Fibroblast of gingiva (primary cell): ENCODE measurements around the gene NT5DC2.

Experiments
- DNase-seq: peaks from one replicate; pipeline ENCODE4 v3.0.0-alpha.2; 2011; ENCODE audit warnings: low read depth

The NT5DC2 gene

DNA sequence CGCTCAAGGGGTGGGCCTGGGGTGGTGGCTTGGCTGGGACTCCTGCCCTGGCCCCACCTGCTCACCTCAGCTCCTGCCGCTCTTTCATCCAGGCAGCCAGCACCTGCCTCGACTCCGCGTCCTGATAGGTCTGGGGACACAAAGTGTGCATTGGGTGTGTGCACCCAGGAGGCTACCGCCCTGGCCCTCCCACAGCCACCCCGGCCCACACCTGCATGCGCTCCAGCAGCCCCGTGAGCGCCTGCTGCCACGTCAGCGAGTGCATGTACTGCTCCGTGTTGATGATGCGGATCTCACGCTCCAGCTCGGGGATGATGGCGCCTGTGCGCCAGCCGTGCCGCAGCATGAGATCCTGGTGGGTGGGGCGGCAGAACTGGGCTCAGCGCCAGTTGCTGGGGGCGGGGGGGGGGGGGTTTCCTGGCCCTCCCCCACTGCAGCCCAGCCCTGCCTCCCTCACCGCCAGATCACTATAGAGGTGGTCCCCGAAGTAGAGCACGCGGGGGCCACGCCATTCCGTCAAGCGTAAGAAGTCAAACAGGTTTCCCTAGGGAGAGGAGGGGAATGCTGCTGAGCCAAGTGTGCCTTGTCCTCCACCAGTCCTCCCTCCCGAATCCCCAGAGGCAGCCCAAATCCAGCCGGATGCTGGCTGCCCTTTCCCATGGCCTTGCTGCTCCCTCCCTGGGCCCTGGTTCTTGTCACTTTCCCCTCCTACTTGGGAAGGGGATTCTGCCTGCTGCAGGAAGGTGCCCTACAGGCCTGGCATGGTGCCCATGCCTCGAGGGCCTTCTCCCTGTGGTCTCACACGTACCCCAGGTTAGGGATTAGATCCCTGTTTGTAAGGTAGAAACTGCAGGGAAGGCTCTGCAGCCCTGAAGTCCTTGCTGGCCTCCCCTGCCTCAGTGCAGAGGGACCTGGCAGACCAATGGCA lies 8.6 kb downstream of the NT5DC2 start:
- DNase-seq: no peak

GRCh38 chr3:52524258-52524751 lies 9.4 kb downstream of the NT5DC2 start:
- no peak for DNase-seq

DNA sequence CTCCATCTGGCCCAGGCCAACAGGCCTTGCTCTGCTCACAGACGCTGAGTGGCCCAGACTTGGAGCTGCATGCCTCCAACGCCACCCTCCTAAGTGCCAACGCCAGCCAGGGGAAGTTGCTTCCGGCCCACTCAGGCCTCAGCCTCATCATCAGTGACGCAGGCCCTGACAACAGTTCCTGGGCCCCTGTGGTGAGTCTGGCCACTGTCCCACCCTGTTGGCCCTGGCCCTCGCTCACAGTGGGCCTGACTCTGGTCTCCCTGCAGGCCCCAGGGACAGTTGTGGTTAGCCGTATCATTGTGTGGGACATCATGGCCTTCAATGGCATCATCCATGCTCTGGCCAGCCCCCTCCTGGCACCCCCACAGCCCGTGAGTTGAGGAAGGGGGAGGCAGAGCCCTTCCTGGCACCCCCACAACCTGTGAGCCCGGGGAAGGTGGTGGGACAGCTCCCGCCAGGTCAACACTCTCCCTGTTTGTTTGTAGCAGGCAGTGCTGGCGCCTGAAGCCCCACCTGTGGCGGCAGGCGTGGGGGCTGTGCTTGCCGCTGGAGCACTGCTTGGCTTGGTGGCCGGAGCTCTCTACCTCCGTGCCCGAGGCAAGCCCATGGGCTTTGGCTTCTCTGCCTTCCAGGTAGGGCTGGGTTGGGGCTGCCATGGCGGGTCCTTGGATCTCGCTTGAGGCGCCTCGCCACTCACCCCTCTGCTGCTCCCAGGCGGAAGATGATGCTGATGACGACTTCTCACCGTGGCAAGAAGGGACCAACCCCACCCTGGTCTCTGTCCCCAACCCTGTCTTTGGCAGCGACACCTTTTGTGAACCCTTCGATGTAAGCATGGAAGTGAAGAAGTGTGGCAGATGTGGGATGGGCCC lies 10.0 kb downstream of the NT5DC2 start:
- no peak for DNase-seq

- DNase-seq: no peak
Measured at GRCh38 chr3:52522651-52523251, 10.9 kb downstream of the NT5DC2 start.

- DNase-seq: no peak
Measured at GRCh38 chr3:52521881-52522650, 11.6 kb downstream of the NT5DC2 start.

GRCh38 chr3:52521488-52521824 lies 12.2 kb downstream of the NT5DC2 start:
- no peak for DNase-seq

DNA sequence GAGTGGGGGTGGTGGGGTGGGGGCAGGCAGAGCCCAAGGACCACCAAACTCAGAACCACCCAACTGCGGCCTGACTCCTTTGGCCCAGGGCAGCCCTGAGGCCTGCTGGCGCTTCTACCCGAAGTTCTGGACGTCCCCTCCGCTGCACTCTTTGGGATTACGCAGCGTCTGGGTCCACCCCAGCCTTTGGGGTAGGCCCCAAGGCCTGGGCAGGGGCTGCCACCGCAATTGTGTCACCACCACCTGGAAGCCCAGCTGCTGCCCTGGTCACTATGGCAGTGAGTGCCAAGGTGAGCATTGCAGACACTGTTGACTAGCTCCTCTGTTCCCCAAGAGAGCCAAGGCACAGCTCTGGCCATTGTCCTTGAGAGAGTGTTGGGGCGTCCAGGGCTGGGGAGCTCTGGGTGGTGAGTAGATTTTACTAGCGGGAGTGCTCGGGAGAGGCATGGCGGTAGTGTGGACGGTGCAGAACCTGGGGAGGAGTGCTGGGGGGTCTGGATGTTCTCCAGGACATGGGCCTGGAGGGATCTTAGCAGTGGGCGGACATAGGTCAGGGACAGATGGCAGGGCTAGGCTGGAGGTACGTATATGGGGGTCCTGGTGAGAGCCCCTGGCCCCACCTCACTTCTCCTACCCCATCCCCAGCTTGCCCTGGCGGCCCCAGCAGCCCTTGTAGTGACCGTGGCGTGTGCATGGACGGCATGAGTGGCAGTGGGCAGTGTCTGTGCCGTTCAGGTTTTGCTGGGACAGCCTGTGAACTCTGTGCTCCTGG lies 12.8 kb downstream of the NT5DC2 start:
- no peak for DNase-seq

DNA sequence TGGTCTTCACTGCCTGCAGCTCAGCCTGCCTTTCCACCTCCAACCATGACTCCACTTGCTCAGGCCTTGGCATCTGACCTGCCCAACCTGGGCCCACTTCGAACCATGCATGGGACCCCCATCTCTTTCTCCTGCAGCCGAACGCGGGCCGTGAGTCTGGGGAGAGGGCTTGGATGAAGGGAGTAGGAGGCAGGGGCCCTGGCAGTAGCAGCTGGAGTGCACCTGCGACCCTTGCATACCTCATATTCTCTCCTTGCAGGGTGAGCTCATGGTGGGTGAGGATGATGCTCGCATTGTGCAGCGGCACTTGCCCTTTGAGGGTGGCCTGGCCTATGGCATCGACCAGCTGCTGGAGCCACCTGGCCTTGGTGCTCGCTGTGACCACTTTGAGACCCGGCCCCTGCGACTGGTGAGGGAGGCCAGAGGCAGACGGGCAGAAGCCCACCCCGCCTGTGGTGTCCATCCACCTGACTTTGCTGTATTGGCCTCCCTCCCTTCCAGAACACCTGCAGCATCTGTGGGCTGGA lies 13.5 kb downstream of the NT5DC2 start:
- no peak for DNase-seq

DNA sequence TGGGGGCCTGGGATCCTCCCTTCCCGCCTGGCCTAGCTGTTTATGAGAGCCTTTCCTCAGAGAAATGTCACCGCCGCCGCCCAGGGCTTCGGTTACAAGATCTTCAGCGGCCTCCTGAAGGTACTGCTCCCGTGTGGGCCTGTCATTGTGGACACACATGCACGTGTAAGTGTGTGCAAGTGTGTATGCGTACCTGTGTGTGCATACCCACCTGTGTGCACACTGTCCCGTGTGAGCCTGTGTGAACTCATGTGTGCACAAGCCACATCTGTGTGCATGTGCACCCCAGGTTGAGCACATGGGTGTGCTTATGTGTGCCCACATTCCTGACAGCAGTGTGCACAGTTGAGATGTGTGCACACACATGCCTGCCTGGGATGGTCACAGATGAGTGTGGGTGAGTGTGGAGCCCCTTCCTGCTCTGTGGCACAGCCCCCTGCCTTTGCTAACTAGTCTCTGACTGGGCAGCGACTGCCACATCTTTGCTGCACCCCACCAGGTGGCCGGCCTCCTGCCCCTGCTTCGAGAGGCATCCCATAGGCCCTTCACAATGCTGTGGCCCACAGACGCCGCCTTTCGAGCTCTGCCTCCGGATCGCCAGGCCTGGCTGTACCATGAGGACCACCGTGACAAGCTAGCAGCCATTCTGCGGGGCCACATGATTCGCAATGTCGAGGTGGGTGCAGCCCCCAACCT lies 14.1 kb downstream of the NT5DC2 start:
- DNase-seq: no peak

- no peak for DNase-seq
Measured at GRCh38 chr3:52518723-52519444, 14.8 kb downstream of the NT5DC2 start.

GRCh38 chr3:52517796-52518722 lies 15.6 kb downstream of the NT5DC2 start:
- no peak for DNase-seq

GRCh38 chr3:52516509-52517195 lies 17.0 kb downstream of the NT5DC2 start:
- DNase-seq: no peak

DNA sequence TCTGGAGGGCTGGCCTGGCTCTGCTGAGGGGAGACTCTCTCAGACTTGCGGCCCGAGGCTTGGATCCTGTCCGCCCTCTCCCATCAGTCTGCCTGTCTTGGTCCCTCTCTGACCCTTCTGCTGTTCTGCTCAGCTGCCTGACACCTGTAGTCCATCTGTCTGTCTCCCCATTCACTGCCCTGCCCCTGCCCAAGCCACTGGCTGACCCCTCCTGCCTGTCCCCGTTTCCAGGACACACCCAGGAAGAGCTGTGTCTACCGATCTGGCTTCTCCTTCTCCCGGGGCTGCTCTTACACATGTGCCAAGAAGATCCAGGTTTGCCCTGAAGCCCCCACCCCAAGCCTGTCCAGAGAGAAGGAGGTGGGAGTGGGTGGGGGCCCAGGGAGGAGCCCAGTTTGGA lies 18.5 kb downstream of the NT5DC2 start:
- no peak for DNase-seq

GRCh38 chr3:52514576-52514975 lies 19.1 kb downstream of the NT5DC2 start:
- DNase-seq: no peak

- no peak for DNase-seq
Measured at GRCh38 chr3:52513281-52513680, 20.4 kb downstream of the NT5DC2 start.

DNA sequence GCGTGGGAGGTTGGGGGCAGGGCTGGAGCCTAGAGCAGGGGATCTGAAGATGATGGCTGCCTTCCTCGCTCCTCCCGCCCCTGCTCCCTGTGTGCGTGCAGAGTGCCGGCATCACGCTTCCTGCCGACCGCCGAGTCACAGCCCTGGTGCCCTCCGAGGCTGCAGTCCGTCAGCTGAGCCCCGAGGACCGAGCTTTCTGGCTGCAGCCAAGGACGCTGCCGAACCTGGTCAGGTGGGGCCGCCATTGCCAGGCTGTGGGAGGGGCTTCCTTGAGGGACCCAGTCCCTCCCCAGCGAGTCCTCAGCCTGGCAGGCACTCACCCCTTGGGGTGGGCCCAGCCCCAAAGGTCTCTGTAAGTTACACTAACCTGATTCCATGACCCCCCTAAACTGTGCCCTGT lies 20.9 kb downstream of the NT5DC2 start:
- DNase-seq: no peak

DNA sequence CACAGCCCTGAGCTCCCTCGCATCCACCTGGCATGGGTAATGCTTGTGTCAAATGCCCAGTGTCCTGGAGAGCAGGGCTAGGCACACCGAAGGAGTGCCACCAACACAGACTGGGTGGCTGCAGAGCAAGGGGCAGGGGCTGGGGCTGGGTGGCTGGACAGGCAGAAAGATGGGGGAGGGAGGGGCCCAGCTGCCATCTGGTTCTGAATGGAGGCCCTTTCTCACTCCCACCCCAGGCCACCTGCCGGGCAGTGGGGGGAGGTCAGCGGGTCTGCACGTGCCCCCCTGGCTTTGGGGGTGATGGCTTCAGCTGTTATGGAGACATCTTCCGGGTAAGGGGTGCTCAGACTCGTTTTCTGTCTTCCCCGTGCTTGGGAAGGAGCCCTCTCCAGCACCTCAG lies 21.6 kb downstream of the NT5DC2 start:
- DNase-seq: no peak

DNA sequence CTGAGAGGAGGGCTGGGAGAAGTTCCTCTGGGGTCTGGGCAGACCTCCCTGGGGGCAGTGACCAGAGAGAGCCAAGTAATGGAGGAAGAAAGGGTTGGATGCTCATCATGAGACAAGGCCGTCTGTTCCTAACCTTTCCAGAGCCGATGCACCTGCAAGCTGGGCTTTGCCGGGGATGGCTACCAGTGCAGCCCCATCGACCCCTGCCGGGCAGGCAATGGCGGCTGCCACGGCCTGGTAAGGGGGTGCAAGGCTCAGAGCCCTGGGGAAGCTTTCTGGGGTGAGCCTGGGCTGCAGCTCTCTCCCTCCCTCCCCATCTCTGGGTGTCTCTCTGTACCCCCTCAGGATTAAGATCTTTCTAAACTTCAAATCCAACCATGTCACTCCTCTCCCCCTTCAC lies 22.1 kb downstream of the NT5DC2 start:
- no peak for DNase-seq
